Glutamatergic neuron (in vitro differentiated cells): Measurements from ENCODE around the gene EXOC6B. TPM values are rescaled to one million over a fixed set of nuclear protein-coding genes. Genes with fewer than 3 reads are reported as not detected.

Experiments used
- DNase-seq: peaks from one replicate; pipeline ENCODE4 v3.0.0; 2022
- H3K27ac Mint-ChIP-seq: one replicate; pipeline ENCODE4 v1.8.0; 2020; ENCODE audit warnings: mild to moderate bottlenecking, mixed read lengths, inconsistent platforms; ENCODE audit not compliant: unreplicated experiment
- H3K27me3 Mint-ChIP-seq: one replicate; pipeline ENCODE4 v1.8.0; 2020; ENCODE audit warnings: mild to moderate bottlenecking, moderate library complexity, mixed read lengths, inconsistent platforms; ENCODE audit not compliant: unreplicated experiment
- H3K36me3 Mint-ChIP-seq: one replicate; pipeline ENCODE4 v1.8.0; 2020; ENCODE audit warnings: mild to moderate bottlenecking, mixed read lengths, inconsistent platforms; ENCODE audit not compliant: unreplicated experiment
- H3K4me1 Mint-ChIP-seq: one replicate; pipeline ENCODE4 v1.8.0; 2020; ENCODE audit warnings: mild to moderate bottlenecking, low read depth, mixed read lengths, inconsistent platforms; ENCODE audit not compliant: unreplicated experiment
- H3K4me3 Mint-ChIP-seq: one replicate; pipeline ENCODE4 v1.8.0; 2020; ENCODE audit warnings: mild to moderate bottlenecking, mixed read lengths, inconsistent platforms; ENCODE audit not compliant: unreplicated experiment
- H3K9me3 Mint-ChIP-seq: one replicate; pipeline ENCODE4 v1.8.0; 2020; ENCODE audit warnings: mild to moderate bottlenecking, moderate library complexity, mixed read lengths, inconsistent platforms; ENCODE audit not compliant: unreplicated experiment
- CTCF ChIP-seq: fragments of 200-600 bp; sonication (generic); IDR thresholded peaks from one replicate; pipeline ENCODE4 v1.5.0; 2021; ENCODE audit not compliant: partially characterized antibody, unreplicated experiment
- total RNA-seq: library from RNA; stranded (reverse); fragmentation: NEBNext Ultra II Directional; extraction: Animal tissue kit (Norgen Biotek cat#: 25700); gene quantifications from one replicate; pipeline ENCODE4 v1.2.1, GENCODE V29; 2021; ENCODE audit not compliant: unreplicated experiment

EXOC6B gene
- total RNA-seq, 1 donor from 2014 or later = 34.5 TPM

GRCh38 chr2:72681016-72681995, 144.5 kb downstream of the EXOC6B start:
- Mint-ChIP-seq H3K9me3 (peaks cover 2% of the 10 kb centered on the region), H3K4me1 (peaks cover 8% of the 10 kb centered on the region), H3K36me3 (no peaks in the 10 kb centered on the region), H3K27me3 (no peaks in the 10 kb centered on the region), H3K4me3 (no peak overlapping the region), H3K27ac (no peak overlapping the region)
- no peak for TF ChIP-seq CTCF
- DNase-seq = no peak

DNA sequence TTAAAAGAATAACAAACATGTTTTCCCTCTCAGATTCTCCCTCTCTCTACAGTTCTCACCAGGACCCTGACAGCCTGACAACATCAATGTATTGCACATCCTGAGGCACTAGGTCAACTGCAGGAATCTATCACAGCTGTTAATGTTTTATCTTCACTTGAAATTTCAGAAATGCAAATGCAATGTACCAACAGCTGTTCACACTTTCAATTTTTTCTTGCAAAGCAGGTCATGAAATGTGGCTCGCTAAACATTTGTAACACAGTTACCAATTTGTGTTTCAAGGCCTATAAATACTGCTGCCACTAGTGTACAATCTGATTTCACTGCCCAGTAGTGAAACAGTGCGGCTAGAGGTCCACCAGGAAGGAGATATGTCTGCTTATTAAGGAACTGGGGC, 147.8 kb downstream of the EXOC6B start:
- Mint-ChIP-seq H3K27ac (no peak overlapping the region), H3K4me3 (no peak overlapping the region), H3K36me3 (no peaks in the 10 kb centered on the region), H3K9me3 (no peaks in the 10 kb centered on the region), H3K27me3 (no peaks in the 10 kb centered on the region), H3K4me1 (no peaks in the 10 kb centered on the region)
- DNase-seq = no peak
- no peak for TF ChIP-seq CTCF

- H3K4me1 Mint-ChIP-seq = no peaks in the 10 kb centered on the region
- no peaks in the 10 kb centered on the region for H3K27me3 Mint-ChIP-seq
- no peak overlapping the region for H3K4me3 Mint-ChIP-seq
- no peaks in the 10 kb centered on the region for H3K9me3 Mint-ChIP-seq
- no peak overlapping the region for H3K27ac Mint-ChIP-seq
- no peaks in the 10 kb centered on the region for H3K36me3 Mint-ChIP-seq
- no peak for DNase-seq
- no peak for TF ChIP-seq CTCF
These were observed 149.3 kb downstream of the EXOC6B start for GRCh38 chr2:72676341-72677025.

DNA sequence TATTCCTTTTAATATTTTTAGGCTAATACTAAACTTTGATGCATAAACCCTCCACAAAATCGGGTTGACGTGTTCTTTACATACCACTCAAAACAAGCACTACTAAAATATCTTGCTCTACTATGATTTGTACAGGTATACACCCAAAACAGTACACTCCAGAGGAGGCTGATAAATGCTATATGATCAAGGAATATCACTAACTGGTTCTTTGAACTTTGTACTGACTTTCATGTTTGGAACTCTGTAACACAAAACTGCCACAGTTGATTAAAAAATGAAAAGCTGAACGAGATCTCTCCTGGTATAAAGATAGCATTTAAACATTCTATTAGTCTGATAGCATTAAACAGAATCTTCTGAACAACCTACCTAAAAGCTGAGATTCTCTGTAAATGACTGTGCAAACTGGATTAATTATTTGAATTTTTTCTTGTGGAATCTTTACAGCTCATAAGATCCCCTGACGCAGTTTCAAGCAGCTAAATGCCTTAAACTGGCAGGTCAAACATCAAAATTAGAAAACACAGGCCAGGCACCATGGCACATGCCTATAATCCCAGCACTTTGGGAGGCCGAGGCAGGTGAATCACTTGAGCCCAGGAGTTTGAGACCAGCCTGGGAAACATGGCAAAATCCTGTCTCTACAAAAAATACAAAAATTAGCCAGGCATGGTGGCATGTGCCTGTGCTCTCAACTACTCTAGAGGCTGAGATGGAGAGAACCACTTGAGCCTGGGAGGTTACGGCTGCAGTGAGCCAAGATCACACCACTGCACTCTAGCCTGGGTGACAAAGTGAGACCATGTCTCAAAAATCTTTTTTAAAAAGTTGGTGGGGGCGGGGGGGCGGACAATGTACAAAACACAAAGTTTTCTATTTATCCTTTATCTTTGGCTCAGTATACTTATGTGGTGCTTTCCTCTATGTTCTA, 150.6 kb downstream of the EXOC6B start:
- H3K27ac Mint-ChIP-seq = no peak overlapping the region
- no peak overlapping the region for H3K4me3 Mint-ChIP-seq
- DNase-seq = no peak
- TF ChIP-seq CTCF = no peak
- no peaks in the 10 kb centered on the region for H3K27me3 Mint-ChIP-seq
- H3K4me1 Mint-ChIP-seq = no peaks in the 10 kb centered on the region
- no peaks in the 10 kb centered on the region for H3K36me3 Mint-ChIP-seq
- no peaks in the 10 kb centered on the region for H3K9me3 Mint-ChIP-seq
